KOPT-K1 (cell line): Measurements from ENCODE around the gene PTPRK.
"Not testable (repeated sequence)": the region's sequence is repeated elsewhere in the genome, so short reads cannot be mapped to it uniquely, and the experiment has no call there.

ENCODE experiments used
- H3K27ac ChIP-seq: fragments of 200-600 bp; sonication (generic); 2 replicates; pipeline ENCODE4 v1.5.1; 2016; ENCODE audit warnings: antibody characterized with exemption, mild to moderate bottlenecking, low read depth, low read length; ENCODE audit not compliant: poor library complexity, severe bottlenecking
- H3K36me3 ChIP-seq: fragments of 200-600 bp; sonication (generic); 2 replicates; pipeline ENCODE4 v1.5.1; 2017; ENCODE audit warnings: antibody characterized with exemption, mild to moderate bottlenecking, low read length, moderate library complexity; ENCODE audit not compliant: insufficient read depth
- H3K9me3 ChIP-seq: fragments of 200-600 bp; sonication (generic); 2 replicates; pipeline ENCODE4 v1.5.1; 2017; ENCODE audit warnings: antibody characterized with exemption, low read length, mild to moderate bottlenecking; ENCODE audit not compliant: insufficient read depth, poor library complexity, severe bottlenecking

Gene PTPRK

GRCh38 chr6:127949251-127949650, 571.1 kb downstream of the PTPRK start:
- Histone ChIP-seq H3K27ac (peak overlapping the region; percentile 96), H3K36me3 (no peaks in the 10 kb centered on the region), H3K9me3 (peaks cover 33% of the 10 kb centered on the region)

GRCh38 chr6:127946388-127946787, 574.0 kb downstream of the PTPRK start:
- Histone ChIP-seq H3K36me3 (no peaks in the 10 kb centered on the region), H3K27ac (no peak overlapping the region), H3K9me3 (peaks cover 29% of the 10 kb centered on the region)

GRCh38 chr6:127945434-127946097, 574.8 kb downstream of the PTPRK start:
- no peak overlapping the region for H3K27ac ChIP-seq
- peaks cover 29% of the 10 kb centered on the region for H3K9me3 ChIP-seq
- no peaks in the 10 kb centered on the region for H3K36me3 ChIP-seq

DNA sequence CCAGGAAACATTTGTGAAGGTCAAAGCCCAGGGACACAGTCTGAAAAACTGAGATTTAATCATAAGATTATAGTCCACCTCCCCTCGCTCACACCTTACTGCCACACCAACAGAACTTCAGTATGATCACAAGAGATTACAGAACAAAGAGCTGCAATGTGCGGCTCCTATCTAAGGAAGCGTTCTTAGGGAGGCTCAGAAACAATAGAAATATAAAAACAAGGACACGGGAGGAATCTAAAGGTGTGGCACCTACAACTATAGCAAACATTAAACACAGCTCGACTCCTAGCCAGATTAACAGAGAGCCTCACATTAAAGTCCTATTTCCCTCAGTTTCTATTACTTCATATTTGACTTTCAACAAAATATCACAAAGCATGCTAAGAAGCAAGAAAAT, 579.2 kb downstream of the PTPRK start:
- no peaks in the 10 kb centered on the region for H3K36me3 ChIP-seq
- H3K27ac ChIP-seq = no peak overlapping the region
- H3K9me3 ChIP-seq = peaks cover 6% of the 10 kb centered on the region

DNA sequence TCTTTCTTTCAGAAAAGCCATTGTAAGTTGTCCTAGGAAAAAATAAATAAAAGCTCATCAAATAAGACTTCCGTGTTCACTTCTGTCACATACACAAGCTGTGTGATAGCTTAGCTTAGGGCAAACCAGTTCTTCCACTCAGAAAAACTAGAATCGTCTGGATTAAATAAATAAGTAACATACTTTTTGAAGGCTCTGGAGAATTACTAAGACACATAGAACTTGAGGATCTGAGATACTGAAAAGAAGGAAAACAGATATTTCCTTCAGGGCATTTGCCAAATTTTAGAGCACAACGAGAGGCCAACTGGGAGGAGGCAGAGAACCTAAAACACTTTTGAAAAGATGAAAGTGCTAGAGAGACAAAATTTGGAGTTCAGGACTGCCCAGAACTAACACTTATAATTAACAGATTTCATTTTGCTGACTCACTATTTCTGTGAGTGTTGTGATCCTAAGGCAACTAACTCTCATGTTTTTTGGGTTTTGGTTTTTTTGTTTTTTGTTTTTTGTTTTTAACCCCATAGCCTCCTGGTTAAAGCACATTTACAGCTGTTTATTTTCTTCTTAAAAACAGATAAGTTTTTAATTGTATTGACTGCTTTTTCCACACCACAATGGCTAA, 580.8 kb downstream of the PTPRK start:
- Histone ChIP-seq H3K36me3 (no peaks in the 10 kb centered on the region), H3K9me3 (no peaks in the 10 kb centered on the region), H3K27ac (peak overlapping the region; percentile 37)

DNA sequence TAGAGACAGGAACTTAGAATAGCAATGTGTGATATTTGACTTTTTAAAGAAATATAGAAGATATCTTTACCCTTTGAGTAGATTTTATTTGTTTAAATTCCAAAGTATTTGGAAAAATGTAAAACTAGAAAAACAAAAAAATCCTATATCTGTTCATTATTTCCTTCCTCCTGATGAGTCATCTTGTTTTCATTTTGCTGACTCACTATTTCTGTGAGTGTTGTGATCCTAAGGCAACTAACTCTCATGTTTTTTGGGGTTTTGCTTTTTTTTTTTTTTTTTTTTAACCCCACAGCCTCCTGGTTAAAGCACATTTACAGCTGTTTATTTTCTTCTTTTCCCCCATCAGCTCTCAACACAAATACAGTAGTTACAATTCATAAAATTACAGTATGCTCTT, 581.7 kb downstream of the PTPRK start:
- no peaks in the 10 kb centered on the region for H3K36me3 ChIP-seq
- H3K27ac ChIP-seq = peak overlapping the region; percentile 37
- peaks cover 8% of the 10 kb centered on the region for H3K9me3 ChIP-seq

DNA sequence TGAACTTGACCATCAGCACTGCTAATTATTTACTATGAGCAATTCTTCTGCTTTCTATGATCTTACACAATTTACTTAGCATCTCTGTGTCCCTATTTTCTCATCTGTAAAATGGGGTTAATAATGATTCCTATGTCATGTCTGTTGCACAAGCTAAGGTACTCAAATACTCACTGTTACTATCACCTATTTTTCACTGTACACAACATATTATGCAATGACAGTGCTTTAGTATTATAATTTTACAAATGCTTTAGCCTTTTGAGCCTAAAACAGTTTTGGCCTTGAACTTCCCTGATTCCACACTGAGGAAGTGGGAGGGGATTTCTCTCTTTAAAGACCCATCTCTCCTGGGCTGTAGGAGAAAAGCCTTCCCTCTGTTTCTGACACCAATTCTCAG, 582.7 kb downstream of the PTPRK start:
- peaks cover 17% of the 10 kb centered on the region for H3K9me3 ChIP-seq
- H3K27ac ChIP-seq = peak overlapping the region; percentile 20
- H3K36me3 ChIP-seq = no peaks in the 10 kb centered on the region

GRCh38 chr6:127937102-127937501, 583.3 kb downstream of the PTPRK start:
- Histone ChIP-seq H3K9me3 (peaks cover 24% of the 10 kb centered on the region), H3K27ac (no peak overlapping the region), H3K36me3 (no peaks in the 10 kb centered on the region)

DNA sequence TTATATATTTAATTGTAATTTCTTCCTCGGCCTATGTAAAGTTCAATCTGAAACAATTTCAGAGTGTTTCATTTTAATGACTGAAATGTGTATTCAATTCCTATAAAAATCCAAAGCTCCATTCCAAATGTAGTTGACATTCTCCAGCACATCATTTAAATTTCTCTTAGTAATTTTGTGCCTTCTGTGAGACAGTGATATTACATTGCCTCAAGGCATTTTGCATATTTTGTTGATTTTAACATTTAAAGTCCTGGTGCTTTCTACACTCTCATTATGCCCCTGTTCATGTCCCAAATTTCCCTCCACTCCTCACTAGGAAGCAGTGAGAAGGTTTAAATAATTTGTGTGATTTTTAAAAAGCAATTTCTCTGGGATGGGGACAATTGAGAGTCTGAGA, 585.4 kb downstream of the PTPRK start:
- peaks cover 24% of the 10 kb centered on the region for H3K9me3 ChIP-seq
- H3K36me3 ChIP-seq = no peaks in the 10 kb centered on the region

GRCh38 chr6:127933852-127934840, 586.3 kb downstream of the PTPRK start:
- Histone ChIP-seq H3K9me3 (peaks cover 24% of the 10 kb centered on the region), H3K27ac (peak overlapping the region; percentile 32), H3K36me3 (no peaks in the 10 kb centered on the region)

More for the DNA sequence above, 585.4 kb downstream of the PTPRK start:
- no peak overlapping the region for H3K27ac ChIP-seq

DNA sequence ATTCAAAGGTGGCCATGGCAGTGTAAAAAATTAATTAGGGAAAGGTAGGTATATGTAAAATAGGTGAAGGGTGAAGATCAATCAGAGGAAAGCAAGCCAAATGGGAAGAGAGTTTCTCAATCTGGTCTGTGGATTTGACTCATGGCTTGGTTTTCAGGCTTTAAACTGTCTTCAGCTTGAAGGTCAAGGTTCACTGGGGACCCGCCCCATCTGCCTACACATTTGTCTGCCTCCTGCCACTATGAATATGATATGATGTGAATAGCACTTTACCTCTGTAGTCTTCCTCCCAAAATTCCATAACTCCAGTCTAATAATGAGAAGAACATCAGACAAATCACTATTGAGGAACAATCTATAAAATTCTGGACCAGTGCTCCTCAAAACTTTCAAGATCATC, 587.3 kb downstream of the PTPRK start:
- peaks cover 24% of the 10 kb centered on the region for H3K9me3 ChIP-seq
- H3K27ac ChIP-seq = no peak overlapping the region
- H3K36me3 ChIP-seq = no peaks in the 10 kb centered on the region

DNA sequence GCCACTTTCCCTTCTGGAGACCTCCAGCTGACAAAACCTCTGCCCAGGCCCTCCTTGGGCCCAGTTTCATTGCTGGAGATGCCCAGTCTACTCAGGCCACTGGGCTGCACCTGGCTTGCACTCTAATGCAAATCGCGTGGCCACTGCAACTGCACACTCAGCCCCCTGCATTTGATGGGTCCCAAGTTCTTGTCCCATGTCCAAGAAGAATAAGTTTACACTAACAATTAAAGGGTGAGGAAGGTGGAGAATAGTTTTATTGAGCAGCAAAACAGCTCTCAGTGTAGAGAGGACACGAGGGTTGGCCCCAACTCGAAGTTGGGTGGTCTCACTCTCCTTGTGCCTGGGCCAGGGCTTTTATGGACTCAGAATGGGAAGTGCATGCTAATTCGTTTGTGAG, 587.7 kb downstream of the PTPRK start:
- peaks cover 24% of the 10 kb centered on the region for H3K9me3 ChIP-seq
- H3K36me3 ChIP-seq = no peaks in the 10 kb centered on the region
- H3K27ac ChIP-seq = no peak overlapping the region

- not testable (repeated sequence) for H3K36me3 ChIP-seq, H3K27ac ChIP-seq
- peaks cover 35% of the 10 kb centered on the region for H3K9me3 ChIP-seq
These were observed 594.0 kb downstream of the PTPRK start for GRCh38 chr6:127926441-127926840.

DNA sequence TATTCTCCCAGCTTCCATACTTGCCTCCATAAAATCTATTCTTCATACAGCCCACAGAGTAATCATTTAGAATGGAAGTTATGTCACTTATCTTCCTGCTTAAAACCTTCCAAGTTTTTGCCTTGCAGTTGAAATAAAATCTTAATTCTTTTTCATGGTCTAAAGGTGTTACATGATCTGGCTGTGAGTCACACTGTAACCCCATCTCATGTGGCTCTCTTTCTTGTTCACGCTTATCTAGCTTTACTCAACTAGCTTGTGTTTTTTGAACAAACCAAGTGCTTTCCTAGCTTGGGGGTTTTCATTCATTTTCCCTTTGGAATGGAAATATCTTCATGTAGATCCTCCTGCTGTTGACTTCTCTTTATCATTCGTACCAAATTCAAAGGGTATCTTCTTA, 596.0 kb downstream of the PTPRK start:
- Histone ChIP-seq H3K9me3 (peaks cover 35% of the 10 kb centered on the region), H3K36me3 (no peaks in the 10 kb centered on the region), H3K27ac (no peak overlapping the region)

DNA sequence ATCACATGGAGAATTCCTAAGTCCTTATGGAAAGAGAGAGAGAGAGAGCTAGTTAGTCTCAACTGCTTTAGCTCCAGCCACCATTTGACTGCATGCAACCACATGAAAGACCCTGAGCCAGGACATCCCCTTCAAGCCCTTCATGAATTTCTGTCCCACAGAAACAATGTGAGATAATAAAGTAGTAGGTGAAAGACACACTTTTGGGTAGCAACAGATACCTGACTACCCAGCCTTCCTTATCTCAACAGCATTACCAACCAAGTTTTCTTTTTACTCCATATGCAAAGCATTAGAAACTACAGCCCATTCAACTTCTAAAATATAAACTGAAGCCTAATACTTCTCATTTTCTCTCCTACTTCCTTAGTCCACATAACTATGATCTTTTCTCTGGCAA, 596.4 kb downstream of the PTPRK start:
- peaks cover 35% of the 10 kb centered on the region for H3K9me3 ChIP-seq
- H3K36me3 ChIP-seq = no peaks in the 10 kb centered on the region
- no peak overlapping the region for H3K27ac ChIP-seq
